Middle frontal gyrus (tissue), 1 donor: Measurements from ENCODE around the gene DCST1.
A peak's percentile ranks its signal among the peaks of the same experiment; 100 is the strongest.

Experiments used
- DNase-seq: peaks from one replicate; pipeline ENCODE4 v3.0.0-alpha.2; 2015; ENCODE audit warnings: low spot score; ENCODE audit errors: extremely low spot score

Gene DCST1

DNA sequence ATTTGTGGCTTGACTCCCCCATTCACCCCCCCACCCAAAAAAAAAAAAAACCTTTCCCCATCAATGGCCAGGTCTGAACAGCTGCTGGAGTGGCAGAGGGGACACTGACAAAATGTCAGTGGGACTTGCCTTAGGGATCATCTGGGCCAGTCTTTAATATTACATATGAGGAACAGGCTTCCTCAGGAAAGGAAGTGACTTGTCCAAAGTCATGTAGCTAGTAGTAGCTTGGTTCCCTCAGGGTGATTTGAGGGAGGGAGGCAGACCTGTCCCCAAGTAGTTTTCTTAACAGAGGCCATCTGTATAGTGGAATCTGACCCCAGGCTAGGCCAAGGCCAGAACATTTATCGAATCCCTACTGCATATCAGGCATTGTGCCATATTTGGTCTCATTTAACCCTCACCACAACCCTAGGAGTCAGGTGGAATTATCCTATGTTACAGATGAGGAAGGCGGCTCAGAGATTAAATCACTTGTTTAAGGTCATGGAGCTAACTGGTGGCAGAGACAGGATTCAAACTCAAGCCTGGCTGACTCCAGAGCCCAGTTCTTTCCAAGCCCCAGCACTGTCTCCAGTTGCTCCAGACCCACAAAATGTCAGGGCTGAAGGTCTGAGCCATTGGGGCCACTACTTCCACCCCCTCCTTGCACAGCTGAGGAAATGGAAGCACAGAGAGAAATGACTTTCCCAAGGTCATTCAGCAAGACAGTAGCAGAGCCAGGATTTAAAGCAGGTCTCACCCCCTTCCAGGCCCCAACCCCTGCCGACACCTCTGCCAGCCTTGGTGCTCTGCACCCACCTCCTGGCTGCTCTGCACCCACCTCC is 20.6 kb upstream of the DCST1 start:
- DNase-seq = no peak

DNA sequence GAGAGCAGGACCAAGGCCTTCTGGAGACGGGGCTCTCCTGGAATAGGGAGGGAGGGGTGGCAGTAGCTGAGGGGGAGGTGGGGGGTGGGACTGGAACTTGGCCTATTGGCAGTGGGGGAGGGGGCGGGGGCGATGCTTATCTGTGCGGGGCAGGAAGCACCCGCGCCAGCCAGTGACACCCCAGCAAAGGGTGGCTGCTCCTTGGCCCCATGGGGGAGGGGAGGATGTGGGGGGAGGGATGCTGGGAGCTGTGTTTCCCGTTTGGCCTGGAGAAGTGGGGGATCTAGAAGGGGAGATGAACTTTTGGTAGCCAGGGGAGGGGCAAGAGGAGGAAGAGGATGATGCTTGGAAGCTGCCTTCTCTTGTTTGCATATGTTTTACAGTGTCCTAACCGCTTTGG is 20.0 kb upstream of the DCST1 start:
- DNase-seq = no peak

DNA sequence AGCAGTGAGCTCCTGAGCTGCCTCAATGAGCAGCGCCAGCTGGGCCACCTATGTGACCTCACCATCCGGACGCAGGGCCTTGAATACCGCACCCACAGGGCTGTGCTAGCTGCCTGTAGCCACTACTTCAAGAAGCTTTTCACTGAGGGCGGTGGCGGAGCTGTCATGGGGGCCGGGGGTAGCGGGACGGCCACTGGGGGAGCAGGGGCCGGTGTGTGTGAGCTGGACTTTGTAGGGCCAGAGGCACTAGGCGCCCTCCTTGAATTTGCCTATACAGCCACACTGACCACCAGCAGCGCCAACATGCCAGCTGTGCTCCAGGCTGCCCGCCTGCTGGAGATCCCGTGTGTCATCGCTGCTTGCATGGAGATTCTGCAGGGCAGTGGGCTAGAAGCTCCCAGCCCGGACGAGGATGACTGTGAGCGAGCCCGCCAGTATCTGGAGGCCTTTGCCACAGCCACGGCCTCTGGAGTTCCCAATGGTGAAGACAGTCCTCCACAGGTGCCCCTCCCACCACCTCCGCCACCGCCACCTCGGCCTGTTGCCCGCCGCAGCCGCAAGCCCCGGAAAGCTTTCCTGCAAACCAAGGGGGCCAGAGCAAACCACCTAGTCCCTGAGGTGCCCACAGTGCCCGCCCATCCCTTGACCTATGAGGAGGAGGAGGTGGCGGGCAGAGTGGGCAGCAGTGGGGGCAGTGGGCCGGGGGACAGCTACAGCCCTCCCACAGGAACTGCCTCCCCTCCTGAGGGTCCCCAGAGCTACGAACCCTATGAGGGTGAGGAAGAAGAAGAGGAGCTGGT is 18.7 kb upstream of the DCST1 start:
- DNase-seq = no peak

DNA sequence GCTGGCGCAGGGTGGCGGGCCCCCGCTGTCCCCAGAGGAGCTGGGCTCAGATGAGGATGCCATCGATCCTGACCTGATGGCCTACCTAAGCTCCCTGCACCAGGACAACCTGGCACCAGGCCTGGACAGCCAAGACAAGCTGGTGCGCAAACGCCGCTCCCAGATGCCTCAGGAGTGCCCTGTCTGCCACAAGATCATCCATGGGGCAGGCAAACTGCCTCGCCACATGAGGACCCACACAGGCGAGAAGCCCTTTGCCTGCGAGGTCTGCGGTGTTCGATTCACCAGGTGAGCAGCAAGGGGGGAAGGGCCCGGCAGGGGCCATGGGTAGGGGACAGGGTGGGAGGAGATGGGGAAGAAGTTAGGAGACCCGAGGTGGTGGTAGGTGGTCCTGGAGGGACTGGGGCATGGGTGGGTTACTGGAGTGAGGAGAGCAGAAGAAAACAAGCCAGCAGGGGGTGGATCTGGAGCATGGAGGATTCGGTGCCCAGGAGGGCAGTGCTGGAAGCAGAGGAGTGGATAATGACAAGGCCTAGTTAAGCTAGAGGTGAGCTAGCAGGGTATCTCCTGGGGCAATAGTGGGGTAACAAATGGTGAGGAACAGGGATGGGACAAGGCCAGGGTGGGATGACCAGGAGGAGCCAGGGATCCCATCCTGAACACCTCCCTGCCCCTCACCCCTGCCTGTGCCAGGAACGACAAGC is 17.9 kb upstream of the DCST1 start:
- DNase-seq = no peak

DNA sequence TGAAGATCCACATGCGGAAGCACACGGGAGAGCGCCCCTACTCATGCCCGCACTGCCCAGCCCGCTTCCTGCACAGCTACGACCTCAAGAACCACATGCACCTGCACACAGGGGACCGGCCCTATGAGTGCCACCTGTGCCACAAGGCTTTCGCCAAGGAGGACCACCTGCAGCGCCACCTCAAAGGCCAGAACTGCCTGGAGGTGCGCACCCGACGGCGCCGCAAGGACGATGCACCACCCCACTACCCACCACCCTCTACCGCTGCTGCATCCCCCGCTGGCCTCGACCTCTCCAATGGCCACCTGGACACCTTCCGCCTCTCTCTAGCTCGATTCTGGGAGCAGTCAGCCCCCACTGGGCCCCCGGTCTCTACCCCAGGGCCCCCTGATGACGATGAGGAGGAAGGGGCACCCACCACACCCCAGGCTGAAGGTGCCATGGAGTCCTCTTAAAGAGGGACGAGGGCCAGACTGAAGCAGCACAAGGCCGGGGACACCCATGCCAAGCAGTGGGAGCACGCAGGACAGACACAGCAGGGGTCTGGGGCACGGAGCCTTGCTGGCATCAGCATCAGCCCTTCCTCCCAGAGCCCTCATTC is 17.3 kb upstream of the DCST1 start:
- DNase-seq = no peak

DNA sequence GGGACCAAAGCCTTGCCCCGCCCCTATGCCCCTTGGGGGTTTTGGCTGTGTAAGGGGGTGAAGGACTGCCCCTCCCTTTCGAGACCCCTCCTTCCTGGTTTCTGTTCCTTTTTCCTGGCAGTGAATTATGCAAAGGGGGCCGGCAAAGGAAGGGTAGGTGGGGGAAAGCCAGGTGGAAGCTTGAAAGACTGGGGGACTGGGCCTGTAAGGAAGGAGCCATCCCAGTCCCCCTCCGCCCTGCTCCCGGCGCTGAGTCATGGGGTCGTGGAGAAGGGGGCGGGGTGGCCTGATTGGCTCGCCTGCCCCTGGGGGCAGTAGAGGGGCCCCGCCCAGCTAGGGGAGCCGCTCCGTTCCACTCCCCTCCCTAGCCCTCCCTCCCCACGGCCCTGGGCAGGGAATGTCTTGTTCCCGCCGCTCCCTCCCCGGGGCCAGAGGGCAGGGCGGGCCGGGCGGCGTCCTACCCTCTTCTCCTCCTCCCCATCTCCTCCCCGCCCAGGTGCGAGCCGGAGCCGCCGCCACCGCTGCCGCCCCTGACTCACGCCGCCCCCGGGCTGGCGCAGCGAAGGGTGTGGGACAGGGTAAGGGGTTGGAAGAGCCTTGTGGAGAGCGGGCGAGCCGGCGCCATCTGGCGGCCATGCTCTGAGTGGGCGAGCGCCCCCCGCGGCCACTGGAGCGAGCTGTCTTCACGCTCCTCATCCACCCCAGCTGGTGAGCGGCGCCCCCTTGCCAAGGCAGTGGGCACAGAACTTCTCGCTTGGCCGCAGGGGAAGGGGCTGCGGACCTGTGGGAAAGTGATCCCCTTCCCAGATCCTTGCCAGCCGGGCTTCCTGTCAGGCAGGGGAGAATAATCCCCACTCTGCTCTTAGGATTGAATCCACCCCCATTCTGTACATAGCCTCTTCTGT is 16.3 kb upstream of the DCST1 start:
- peak; percentile 69 for DNase-seq

DNA sequence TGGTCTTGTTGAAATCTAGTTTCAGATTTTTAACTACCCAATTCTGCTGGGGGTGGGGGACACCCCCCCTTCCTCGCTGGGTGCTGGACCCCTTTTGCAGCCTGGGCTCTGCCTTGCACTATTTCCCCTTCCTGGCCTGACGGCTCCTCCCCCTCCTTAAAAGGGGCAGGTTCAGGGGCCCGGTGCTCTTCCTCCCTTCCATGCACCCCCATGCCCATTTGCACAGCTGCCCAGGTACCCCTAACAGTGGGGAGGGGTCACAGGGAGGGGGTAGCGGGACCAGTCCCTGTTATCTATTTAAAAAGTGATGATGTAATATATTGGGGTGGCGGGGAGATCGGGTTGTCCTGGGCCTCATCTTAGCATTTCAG is 15.7 kb upstream of the DCST1 start:
- DNase-seq = no peak

DNA sequence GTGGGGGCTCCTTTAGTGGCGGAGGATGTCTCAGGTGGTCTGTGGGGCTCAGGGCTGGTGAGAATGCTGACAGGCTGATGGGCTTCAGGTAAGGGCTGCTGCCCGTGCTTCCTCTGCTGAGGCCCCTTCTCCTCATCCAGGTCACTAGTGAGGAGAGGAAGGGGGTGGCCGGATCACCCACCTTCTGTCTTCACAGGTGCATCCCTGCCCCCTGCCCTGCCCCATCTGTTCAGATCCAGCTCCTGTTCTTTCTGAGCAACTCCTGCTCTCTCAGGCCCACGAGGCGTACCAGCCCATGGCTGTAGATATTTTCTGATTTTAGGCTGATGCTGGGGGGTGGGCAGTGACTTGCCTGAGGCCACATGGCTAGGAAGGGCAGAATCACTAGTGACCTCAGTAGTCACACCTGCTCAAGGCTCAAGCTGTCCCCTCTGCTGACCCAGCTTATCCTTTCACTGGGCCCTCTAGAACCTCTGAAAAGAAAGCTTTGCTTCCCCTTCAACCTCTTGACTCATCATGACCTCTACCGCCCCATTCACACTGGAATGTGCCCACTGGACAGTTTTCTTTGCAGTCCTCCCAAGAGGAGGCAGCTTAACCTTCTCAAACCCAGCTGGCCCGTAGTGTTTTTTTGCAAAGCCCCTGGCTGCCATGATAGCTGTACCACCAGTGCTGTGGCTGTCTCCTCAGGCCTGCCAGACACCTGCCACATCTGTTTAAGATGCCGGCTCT is 14.8 kb upstream of the DCST1 start:
- no peak for DNase-seq

DNA sequence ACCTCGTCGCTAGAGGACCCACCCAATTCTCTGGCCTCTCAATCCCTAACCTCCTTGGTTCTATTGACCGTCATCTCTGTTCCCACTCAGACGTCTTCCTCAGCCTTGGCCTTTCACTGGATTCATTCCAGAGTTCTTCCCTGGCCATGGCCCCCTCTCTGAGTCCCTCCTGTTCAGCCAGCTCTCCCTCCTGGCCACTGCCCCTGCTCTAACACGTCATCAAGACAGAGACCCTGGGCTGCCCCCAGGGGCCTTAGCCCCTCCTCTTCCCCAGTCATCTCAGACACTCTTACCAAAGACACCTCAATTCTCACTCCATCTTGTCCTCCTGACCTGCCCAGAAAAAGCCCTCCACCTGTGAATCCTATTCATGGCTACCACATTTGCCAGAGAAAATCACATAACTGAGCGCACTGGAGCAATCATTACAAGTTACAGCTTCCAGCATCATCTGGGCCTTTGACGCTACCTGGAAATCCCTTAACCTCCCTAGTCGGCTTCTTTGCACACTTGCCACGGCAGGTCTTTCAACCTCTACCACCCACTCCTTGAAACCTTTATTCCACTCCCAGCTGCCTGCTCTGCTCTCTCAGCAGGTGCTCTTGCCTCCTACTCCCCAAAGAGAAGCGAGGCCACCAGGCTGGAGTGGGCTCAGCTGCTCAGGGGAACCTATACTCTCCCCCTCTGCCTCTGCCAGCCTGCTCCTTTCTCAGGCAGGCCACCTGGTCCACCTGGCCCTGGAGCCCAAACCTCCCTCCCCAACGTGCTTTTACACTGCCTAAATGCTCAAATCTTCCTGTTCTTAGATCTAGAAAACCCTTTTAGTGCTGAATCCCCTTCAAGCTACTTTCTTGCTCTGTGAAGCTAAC is 14.0 kb upstream of the DCST1 start:
- DNase-seq = no peak

DNA sequence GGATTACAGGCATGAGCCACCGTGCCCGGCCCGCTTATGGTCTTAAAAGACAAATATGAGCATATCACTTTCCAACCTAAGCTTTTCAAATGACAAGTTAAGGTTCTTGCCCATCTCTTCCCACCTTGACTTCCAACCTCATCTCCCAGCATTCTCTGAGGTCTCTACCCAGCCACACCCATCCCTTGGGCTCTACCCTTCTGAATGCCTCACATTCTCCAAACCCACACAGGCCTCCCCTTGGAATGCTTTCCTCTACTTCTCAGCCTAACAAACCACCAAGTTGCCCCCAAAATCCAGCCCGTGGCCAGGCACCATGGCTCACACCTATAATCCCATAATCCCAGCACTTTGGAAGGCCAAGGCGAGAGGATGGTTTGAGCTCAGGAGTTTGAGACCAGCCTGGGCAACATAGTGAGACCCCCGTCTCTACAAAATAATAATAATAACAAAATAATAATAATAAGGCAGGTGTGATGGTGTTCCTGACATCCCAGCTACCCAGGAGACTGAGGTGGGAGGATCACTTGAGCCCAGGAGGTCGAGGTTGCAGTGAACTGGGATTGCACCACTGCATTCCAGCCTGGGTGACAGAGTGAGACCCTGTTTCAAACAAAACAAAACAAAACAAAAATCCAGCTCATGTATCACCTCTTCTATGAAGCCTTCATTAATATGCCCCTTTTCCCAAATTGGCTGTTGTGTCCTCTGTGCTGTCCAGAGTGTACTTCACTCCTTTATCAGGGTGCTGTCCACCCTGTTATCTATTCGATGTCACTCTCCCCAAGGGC is 11.3 kb upstream of the DCST1 start:
- no peak for DNase-seq

DNA sequence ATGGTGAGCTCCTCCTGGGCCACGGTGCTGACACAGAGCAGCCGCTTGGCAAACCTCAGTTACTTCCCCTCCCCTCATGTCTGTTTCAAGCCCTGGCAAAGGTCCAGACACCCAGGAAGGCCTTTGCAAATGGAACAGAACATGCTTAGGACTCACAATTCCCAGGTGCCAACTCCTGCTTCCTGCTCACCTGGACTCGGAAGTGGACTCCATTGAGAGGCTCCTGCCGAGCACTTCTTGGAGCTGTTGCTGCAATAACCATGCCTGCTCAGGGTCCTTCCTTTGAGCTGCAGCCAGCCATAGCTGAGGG is 10.7 kb upstream of the DCST1 start:
- no peak for DNase-seq

DNA sequence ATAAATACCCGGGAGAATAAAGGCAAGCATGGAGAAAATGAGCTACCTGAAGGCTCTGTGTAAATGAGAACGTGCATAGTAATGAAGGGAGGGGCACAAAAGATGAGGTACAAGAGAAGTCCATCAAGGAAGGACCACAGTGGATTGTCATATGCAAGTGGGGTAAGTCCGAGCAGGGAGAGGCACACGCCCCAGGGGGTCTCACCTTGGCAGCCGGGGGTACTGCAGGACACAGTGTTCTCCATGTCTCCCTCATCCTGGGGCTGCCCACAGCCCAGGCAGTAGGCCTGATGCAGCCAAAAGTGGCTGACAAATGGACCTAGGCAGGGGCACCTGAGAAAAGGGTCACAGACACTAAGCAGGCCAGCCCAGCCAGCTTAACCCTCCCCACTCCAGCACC is 10.0 kb upstream of the DCST1 start:
- DNase-seq = no peak

DNA sequence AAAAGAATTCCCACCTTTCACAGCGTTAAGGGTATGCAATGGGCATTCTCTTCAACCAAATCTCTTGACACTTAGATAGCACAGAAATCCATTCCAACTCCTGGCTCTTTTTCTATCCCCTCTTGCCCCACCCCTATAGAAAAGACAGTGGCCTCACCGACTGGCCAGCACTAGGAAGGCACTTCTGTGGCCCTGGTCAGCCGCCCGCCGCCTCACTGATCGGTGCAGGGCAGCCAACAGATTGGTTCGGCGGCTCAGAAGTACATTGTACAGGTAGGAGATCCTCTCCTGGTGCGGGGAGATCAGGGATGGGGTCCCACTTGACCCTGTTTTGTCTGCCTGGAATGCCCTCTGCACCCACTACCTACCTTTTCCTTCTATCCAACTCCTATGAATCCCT is 9.3 kb upstream of the DCST1 start:
- no peak for DNase-seq

DNA sequence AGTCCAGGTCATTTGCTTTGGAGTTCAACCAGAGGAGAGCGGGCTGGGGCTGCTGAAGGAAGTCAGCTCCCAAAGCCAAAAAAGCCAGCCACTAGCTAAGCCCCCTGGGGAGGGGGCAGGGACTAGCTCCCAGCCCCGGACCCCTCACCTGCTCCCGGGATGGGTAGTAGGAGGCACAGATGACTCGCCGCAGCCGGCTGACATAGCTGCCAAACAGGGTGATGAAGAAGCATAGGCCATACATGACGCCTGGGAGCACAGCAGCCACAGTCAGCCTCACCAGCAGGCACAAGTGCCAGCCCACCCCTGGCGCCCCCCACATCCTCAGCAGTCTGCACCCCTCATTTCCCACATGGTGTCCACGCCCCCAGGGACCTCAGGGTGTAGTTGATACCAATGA is 7.5 kb upstream of the DCST1 start:
- no peak for DNase-seq

DNA sequence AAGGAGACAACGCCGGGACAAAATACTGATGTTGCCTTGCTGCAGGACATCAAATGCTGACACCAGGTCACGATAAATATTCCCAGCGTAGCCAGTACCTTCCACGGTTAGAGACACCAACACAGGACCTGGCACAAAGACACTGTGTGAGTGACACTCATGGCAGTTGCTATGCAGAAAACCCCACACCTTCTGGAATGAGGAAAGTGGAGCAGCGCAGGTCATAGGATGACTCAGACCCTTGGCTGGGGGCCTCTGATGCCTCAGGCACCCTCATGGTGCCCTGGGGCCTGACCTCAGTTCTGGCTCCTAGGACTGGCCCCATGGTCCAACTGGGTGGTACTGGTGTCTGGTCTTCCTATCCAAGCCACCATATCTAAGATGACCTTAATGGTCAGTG is 7.0 kb upstream of the DCST1 start:
- DNase-seq = no peak

DNA sequence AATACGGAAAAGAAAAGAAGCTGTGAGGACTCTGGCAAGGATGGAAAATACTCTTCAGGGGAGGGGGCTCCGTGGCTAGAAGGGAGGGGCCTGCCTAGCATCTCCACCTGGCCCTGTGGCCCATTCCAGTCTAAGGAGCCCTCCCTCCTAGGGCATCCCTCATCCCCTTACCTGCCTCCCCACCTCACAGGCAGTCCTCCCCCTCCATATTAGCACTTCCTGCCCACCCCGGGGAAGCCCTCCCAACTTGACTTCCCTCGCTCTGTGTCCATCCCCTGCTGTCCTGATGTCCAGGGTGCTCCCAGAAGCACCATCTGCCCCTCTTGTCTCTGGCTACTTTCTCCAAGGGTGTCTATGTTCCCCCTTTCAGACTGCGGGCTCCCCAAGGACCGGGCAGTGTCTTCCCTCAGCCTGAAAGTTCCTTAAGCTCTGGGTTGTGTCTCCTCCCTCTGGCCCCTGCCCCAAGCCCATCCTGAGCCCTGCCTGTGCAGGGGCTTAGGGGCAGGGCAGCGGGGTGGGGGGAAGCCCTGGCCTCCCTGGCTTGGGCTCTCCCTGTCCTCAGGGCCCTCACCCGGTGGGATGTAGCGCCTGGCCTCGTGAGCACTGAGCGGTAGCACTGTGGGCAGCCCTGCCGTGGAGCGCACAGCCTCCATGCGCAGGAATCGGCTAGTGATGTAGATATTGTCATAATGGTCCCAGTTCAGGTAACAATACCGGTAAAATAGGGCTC is 3.9 kb upstream of the DCST1 start:
- DNase-seq = no peak

DNA sequence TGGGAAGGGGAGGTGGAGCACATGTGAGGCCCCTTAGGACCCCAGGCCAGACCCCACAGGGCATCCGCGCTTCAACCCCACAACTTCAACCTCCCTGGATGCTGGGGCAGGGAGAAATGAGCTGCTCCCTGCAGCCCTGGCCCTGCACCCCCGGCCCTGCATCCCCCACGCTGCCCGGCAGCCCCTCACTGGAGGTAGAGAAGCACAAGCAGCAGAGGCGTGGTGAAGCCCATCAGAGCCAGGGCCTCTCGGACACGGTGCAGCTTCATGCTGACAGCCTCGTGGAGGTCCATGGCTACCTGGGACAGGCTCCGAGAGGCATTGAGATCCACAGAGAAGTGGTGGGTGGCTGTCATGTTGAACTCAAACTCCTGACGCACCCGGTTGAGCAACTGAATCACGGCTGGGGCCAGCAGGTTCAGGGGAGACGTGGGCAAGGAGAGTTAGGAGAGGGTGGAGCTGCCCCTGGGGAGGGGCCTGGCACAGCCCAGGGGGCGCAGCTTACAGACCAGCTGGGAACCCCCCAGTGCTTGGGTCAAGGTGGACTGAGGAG is 3.3 kb upstream of the DCST1 start:
- DNase-seq = no peak

DNA sequence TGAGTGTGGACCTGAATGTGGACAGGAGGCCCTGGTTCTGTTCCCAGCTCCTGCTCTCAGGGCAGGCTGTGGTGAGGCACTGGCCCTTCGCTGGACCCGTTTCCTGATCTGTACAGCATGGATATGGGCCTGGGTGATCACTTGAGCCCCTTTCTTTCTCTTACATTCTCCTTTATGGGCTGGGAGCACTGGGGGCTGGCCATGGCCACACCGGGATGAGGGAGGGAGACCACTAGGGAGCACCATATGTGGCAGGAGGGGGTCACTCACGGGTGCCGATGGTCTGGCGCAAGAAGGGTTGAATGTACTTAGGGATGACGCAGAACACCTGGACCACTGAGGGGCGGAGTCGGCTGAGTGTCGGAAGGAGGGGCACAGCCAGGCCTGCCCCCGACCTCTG is 2.7 kb upstream of the DCST1 start:
- DNase-seq = no peak
